Caki2 (cell line): Measurements from ENCODE around the gene PXDN. TPM values are rescaled to one million over a fixed set of nuclear protein-coding genes. Genes with fewer than 3 reads are reported as not detected.
"Not testable (repeated sequence)": the region's sequence is repeated elsewhere in the genome, so short reads cannot be mapped to it uniquely, and the experiment has no call there.

Experiments
- DNase-seq: peaks from one replicate; pipeline ENCODE4 v3.0.0-alpha.2; 2015; ENCODE audit warnings: low read depth
- in situ Hi-C: cut with HindIII; loops from 2 replicates; pipeline ENCODE4 v1.10.0; 2016; ENCODE audit warnings: low sequenced_read_pairs, low pct_unique_long_range_greater_than_20kb, mixed read lengths
- total RNA-seq: library from RNA; depleted of rRNA; stranded (reverse); fragments of >200 nt; shearing (Covaris generic); gene quantifications from 2 replicates; pipeline ENCODE4 v1.2.3, GENCODE V29; 2014; ENCODE audit warnings: low replicate concordance

Gene PXDN
- total RNA-seq, 1 experiment from 2014 or later = 131 TPM

DNA sequence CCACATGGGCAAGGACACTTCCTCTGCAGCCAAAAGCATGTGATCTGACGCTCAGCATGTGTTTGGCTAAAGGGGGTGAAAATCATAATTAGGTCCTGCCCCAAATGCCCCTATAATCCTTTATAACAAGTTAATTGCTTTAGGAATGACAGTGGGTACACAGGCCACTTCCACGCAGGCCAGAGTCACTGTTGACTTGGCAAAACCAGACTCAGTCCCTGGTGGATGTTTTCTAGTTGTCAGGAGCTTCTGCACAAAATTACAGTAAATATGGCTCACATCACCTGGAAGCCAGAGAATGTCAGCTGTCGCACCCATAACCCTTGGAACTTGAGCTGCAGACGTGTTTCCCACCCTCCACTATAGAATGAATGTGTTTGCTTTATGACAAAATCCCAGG is 13.3 kb upstream of the PXDN start:
- DNase-seq = no peak
- in situ Hi-C loops = no loop called here

DNA sequence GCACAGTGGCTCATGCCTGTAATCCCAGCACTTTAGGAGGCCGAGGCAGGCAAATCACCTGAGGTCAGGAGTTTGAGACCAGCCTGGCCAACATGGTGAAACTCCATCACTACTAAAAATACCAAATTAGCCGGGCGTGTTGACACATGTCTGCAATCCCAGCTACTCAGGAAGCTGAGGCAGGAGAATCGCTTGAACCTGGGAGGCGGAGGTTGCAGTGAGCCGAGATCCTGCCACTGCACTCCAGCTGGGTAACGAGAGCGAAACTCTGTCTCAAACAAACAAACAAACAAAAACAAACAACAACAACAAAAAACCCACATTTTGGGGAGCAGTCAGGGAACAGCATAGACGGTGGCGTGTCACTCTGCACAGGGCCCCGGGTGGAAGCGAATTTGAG is 12.8 kb upstream of the PXDN start:
- in situ Hi-C loops, DNase-seq: not testable (repeated sequence)

DNA sequence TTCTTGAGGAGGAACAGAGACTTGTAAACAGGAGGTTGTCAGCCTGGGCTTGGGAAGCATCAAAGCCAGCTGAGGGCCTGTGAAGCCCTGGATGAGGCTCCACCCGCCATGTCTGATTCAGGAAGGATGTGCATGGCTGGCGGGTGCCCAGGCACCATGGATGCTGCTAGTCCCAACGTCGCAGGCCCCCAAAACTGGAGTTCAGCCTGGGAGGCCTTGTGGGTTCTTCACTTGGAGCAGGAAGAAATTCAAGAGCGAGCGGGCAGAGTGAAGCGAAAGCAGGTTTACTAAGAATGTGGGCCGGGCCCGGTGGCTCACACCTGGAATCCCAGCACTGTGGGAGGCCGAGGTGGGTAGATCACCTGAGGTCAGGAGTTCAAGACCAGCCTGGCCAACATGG is 12.1 kb upstream of the PXDN start:
- DNase-seq = no peak
- in situ Hi-C loops = no loop called here

DNA sequence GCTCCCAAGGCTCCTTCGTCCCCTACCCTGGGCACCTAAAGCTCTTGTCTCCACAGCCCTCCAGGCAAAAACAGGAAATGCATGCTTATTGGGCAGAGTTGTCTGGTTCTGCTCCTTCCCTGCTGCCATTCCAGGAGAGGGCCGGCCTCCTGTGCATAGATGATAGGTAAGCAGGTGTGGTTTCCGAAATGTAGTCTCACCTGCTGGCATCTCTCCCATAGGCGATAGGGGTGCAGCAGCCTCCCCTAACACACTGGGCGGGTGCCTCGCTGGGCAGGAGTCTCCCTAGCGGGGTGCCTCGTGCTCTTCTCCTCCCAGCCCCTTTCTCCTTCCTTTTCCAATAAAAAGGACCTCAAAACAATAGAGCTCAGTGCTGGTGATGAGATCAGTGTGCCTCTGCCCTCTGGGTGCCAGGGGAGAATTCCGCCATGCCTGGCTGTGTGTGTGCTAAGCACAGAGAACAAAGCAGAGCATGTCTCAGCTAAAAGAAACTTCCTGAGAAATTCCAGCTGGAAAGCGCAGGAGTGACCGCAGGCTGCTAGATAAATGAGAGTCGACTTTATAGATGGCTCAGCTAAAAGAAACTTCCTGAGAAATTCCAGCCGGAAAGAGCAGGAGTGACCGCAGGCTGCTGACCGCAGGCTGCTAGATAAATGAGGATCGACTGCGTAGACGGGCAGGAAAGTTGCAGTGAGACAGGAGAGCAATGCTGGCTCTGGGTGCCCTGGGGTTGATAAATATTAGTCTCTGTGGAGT is 11.3 kb upstream of the PXDN start:
- no peak for DNase-seq
- in situ Hi-C loops = no loop called here

- in situ Hi-C loops = no loop called here
Measured at GRCh38 chr2:1754461-1755170, 10.3 kb upstream of the PXDN start.

DNA sequence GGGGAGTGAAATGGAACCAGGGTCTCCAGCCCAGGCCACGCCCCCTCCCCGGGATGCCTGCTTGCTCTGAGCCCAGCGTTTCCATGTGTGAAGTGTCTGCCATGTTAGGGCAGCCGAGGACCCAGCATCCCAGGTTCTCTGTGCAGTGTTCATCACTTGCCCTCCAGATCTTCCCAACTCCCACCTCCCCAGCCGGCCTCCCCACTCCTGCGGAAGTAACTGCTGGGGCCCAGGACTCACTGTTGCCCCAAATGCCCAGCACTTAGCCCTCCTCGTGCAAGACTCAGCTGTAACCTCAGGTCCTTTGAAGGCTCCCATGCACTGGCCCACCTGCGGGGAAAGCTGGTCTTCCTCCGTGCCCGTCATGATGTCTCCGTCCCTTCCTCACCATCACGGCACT is 9.7 kb upstream of the PXDN start:
- no peak for DNase-seq
- in situ Hi-C loops = no loop called here

More at GRCh38 chr2:1754461-1755170, 10.3 kb upstream of the PXDN start:
- no peak for DNase-seq

DNA sequence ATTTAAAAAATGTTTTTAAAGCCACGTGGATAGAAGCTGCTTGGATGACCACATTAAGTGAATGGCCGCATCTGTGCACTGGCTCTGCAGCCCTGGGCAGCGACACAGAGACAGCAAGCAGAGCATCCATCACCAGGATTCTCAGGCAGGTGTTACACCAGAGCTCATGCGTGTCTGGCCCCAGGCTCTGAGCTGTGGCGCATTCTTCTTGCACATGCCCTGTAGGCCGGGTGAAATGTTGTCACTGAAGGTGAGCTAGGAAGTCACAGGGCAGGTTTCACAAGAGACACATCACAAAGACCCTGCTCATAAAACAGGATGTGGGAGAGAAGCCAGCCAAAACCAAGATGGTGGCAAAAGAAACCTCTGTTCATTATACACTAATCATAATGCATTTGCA is 8.4 kb upstream of the PXDN start:
- in situ Hi-C loops = no loop called here
- DNase-seq = no peak

DNA sequence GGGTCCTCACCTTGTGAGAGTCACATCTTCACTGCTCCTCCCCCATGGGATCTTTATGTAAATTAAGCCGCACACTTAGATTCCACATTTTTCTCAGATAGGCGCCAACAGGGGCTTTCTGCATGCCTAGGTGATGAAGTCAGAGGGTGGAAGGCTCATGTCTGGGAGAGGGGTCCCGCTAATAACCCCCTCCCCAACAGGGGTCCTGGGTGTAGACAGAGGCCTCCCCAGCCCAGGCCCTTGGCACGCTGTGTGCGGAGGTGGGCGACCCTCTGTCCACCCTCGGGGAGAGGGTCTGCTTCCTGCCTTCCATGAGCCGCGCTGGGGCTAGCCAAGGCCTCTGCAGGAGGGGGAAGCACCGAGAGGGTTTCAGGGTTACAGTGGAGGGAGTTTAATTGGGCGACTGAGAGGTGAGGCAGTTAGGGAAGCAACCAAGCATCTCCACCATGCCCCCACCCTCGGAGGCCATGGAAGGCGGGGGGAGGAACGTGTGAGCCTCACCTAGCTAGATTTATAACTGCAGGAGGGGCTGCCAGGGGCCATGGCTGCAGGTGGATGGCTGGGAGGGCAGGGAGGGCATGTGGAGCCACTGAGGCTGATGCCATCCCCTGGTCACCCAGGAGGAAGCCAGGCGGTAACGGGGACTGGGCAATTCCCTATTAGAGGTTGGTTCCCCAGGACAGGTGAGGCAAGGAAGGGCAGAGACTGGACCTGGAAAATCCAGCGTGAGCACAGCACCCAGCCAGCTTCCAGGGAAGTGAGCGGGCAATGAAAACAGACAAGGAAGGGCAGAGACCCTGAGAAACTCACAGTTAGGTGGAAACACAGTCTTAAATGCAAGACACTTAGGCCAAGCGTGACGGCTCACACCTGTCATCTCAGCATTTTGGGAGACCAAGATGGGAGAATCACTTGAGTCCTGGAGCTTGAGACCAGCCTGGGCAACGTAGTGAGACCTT is 7.7 kb upstream of the PXDN start:
- in situ Hi-C loops = no loop called here
- DNase-seq = no peak

DNA sequence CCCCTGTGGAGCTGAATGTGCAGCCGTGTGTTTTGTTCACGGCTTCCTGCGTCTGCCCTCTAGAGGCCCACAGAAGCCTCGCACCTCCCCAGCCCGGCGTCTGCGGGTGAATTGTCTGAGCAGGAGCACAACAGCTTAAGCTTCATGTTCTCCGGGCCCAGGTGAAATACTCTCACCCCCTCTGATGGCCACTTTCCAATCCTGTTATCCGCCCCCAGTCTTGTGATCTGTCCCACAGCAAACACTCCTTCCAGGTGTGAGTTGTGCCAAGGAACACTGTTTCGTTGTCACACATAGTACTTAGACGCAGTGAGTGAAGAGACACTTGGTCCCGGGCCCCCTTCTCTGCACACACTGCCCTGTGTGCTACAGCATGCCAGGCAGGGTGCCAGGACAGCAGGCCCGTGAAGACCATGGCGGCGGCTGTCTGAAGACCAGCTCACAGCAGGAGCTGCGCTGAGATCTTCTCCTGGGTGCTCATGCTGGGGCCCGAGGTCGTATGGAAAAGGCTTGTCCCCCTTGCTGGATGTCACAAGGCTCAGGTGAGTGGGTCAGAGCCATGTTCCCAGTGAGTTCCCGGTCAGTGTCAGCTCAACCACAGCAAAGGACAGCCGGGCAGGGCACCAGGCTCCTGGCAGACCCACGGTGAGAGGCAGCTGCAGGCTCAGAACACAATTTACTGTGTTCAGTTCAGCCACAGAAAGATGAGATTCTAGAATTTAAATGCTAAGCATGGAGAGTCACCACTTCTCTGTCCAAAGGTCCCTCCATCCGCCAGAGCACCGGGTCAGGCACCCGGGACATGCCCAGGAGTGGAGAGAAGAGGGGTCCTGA is 6.8 kb upstream of the PXDN start:
- in situ Hi-C loops = no loop called here
- DNase-seq = peak; percentile 61

- DNase-seq = no peak
- in situ Hi-C loops = no loop called here
Measured at GRCh38 chr2:1750270-1750932, 6.1 kb upstream of the PXDN start.

DNA sequence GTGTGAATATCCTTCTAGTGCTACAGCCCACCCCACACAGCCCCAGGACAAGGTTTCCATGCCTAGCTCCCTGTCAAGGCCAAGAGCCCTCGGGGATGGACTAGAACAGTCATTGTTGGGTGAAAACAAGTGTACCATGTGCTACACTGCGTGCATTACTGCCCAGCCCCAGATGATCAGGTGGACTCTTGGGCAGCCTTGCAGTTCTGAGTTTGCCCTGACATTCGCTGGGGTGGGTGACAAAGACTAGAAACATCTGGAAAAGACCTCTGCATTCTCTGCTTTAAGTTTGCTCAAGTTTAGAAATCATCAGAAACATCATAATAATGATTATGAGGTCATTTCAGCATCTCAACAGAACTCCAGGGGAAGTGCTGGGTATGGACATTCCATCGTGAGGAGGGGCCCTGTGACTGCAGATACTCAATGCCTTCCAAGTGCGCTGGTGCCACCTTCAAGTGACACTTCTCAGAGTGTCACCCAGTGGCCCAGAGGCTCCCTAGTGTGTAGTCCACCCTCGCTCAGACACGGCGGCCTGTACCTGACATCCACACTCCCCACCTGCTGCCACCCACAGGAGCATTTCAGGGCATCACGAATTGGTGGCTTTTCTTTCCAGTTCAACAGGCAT is 5.3 kb upstream of the PXDN start:
- in situ Hi-C loops = no loop called here
- no peak for DNase-seq

DNA sequence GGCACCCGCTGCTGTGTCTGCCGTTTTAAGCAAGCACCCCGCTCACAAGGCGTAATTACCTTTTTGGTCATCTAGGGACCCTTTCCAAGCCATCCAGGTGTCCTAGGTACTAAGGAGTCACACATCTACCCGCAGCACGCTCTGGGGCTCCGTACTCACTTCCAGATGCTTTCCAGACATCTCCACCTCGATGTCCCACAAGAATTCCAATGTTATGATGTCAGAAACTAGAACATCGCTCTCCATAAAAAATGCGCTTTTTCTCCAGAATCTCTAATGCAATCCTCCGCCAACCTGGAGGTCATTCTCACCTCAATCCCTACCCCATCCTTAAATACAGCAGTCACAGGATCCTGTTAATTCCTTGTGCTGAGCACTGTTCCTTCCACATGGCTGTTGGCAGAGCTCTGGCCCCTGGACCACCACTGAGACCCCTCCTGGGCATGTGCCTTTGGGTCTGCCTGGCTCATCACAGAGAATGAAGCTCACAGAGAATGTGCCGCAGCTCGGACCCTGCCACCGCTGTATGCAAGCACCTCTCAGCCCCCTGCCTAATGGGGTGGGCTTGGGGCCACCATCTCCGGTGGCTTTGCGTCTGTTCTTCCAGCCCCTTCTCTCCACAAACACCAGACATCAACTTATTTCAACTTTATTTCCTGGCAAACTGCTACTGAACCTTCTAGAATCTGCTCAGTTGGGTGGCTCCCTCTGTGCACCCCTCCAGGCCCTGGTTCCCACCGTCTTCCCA is 4.6 kb upstream of the PXDN start:
- in situ Hi-C loops = no loop called here
- no peak for DNase-seq

GRCh38 chr2:1748176-1748740 is 3.9 kb upstream of the PXDN start:
- in situ Hi-C loops = no loop called here

GRCh38 chr2:1747065-1747941 is 3.0 kb upstream of the PXDN start:
- in situ Hi-C loops = no loop called here
- DNase-seq = no peak

More at GRCh38 chr2:1748176-1748740, 3.9 kb upstream of the PXDN start:
- DNase-seq = no peak
